Measurements from ENCODE around the gene GSE1. TPM values are rescaled to one million over a fixed set of nuclear protein-coding genes. Genes with fewer than 3 reads are reported as not detected.

Gene GSE1
- total and polyA plus RNA-seq, 2 of the 13 experiments (the other 11 are each of a cell fraction or from before 2014, with no cell fraction given) = 16.1 to 31.2 TPM

- TF ChIP-seq REST (IDR thresholded peaks at IDR 0.05; ENCODE audit: borderline replicate concordance in 1 of 2, low read depth in 1 of 2, low read length in 2 of 2) (peak; percentile 43 to 91), ZNF121 (CRISPR knock-in tag; IDR thresholded peaks at IDR 0.05) (peak; percentile 68; the same call in 1 of the 2 replicates), TCF7L2 (IDR thresholded peaks at IDR 0.05; ENCODE audit: low read depth, low read length) (no peak), ZNF776 (CRISPR knock-in tag; IDR thresholded peaks at IDR 0.05) (no peak), ZNF567 (CRISPR knock-in tag; IDR thresholded peaks at IDR 0.05; ENCODE audit: borderline replicate concordance) (no peak), HOXA7 (CRISPR knock-in tag; IDR thresholded peaks at IDR 0.05) (no peak), FOXO1 (CRISPR knock-in tag; IDR thresholded peaks at IDR 0.05) (peak; percentile 52; the same call in 1 of the 2 replicates), ZNF331 (CRISPR knock-in tag; IDR thresholded peaks at IDR 0.05) (peak; percentile 79), FOXP4 (CRISPR knock-in tag; IDR thresholded peaks at IDR 0.05) (peak; percentile 41; the same call in 1 of the 2 replicates), ZNF501 (CRISPR knock-in tag; IDR thresholded peaks at IDR 0.05) (no peak), SNRNP70 (IDR thresholded peaks at IDR 0.05; ENCODE audit: low read depth, low read length) (no peak), HNF4A (CRISPR knock-in tag; IDR thresholded peaks at IDR 0.05) (peak; percentile 97), FOSL1 (CRISPR knock-in tag; IDR thresholded peaks at IDR 0.05; ENCODE audit: borderline replicate concordance) (no peak), BRCA1 (CRISPR knock-in tag; IDR thresholded peaks at IDR 0.05) (no peak), ZFP36L1 (CRISPR knock-in tag; IDR thresholded peaks at IDR 0.05) (no peak; the same call in 1 of the 2 replicates), RAD21 (CRISPR knock-in tag; IDR thresholded peaks at IDR 0.05) (0 out of 2 replicates have a peak, but pooled peaks have one; percentile 17), ZNF746 (CRISPR knock-in tag; IDR thresholded peaks at IDR 0.05) (no peak), ARID3A (IDR thresholded peaks at IDR 0.05; ENCODE audit: low read depth, low read length) (no peak), ZNF614 (CRISPR knock-in tag; IDR thresholded peaks at IDR 0.05; ENCODE audit: borderline replicate concordance) (peak; percentile 76; the same call in 1 of the 2 replicates), PATZ1 (CRISPR knock-in tag; IDR thresholded peaks at IDR 0.05) (peak; percentile 43; the same call in 1 of the 2 replicates), DR1 (CRISPR knock-in tag; IDR thresholded peaks at IDR 0.05) (no peak)
These were observed 8.7 kb downstream of the GSE1 start (continued) for GRCh38 chr16:85621698-85622428.
